ENCODE results near the gene NR1D1.
A peak's percentile ranks its signal among the peaks of the same experiment; 100 is the strongest.

NR1D1 gene

DNA sequence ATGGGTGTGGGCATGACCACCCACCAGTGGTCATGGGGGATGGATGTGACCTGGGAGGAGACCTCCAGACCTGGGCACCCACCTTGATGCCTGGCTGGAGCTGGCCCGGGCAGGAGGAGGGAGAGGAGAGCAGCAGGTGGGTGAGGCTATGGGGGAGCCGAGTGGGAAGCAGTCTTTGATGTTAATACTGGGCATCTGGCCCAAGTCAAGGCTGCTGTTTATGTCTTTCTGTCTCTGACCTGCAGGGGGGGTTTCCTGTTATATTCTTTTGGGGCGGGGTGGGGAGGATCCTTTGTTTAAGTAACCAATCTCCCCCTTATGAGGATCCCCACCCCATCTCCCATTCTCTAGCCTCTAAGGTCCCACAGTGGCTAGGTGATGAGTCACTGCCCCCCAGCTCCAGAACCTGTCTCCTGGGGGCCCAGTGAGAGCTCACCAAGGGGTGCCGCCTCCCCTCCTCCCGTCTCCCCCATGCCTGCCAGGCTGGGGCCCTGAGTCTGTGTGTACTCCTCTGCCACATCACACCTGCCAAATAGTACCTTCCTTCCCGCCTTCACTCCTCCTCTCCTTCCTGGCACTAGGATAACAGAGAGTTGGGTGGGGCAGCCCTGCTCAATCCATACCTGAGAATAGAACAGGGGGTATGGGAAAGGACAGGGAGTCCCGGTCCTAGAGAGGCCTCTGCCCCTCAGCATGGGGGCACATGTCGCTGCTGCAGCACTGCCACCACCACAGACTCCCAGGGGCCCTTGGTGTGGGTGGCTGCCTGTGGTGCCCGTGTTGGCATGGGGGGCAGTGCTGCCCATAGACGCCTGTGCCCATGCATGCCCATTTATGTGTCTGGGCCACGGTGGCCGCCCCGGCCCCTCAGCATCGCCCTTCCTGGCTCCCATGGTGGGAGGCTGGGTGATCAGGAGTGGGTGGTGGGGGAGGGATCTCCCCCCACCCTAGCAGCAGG lies 30.4 kb downstream of the NR1D1 start:
- Histone ChIP-seq H3K9me3 (no peaks in the 10 kb centered on the region), H3K27me3 (no peaks in the 10 kb centered on the region), H3K36me3 (peaks cover 3% of the 10 kb centered on the region), H3K4me3 (ENCODE audit: low read depth, low read length) (no peak overlapping the region), H3K4me1 (peaks cover 62% of the 10 kb centered on the region)
- TF ChIP-seq, protein P1, sequence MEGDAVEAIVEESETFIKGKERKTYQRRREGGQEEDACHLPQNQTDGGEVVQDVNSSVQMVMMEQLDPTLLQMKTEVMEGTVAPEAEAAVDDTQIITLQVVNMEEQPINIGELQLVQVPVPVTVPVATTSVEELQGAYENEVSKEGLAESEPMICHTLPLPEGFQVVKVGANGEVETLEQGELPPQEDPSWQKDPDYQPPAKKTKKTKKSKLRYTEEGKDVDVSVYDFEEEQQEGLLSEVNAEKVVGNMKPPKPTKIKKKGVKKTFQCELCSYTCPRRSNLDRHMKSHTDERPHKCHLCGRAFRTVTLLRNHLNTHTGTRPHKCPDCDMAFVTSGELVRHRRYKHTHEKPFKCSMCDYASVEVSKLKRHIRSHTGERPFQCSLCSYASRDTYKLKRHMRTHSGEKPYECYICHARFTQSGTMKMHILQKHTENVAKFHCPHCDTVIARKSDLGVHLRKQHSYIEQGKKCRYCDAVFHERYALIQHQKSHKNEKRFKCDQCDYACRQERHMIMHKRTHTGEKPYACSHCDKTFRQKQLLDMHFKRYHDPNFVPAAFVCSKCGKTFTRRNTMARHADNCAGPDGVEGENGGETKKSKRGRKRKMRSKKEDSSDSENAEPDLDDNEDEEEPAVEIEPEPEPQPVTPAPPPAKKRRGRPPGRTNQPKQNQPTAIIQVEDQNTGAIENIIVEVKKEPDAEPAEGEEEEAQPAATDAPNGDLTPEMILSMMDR (IDR thresholded peaks at IDR 0.05; ENCODE audit: low read depth, low read length), result peak; percentile 17; the same call in 1 of the 2 replicates
- peak; percentile 35 for DNase-seq

DNA sequence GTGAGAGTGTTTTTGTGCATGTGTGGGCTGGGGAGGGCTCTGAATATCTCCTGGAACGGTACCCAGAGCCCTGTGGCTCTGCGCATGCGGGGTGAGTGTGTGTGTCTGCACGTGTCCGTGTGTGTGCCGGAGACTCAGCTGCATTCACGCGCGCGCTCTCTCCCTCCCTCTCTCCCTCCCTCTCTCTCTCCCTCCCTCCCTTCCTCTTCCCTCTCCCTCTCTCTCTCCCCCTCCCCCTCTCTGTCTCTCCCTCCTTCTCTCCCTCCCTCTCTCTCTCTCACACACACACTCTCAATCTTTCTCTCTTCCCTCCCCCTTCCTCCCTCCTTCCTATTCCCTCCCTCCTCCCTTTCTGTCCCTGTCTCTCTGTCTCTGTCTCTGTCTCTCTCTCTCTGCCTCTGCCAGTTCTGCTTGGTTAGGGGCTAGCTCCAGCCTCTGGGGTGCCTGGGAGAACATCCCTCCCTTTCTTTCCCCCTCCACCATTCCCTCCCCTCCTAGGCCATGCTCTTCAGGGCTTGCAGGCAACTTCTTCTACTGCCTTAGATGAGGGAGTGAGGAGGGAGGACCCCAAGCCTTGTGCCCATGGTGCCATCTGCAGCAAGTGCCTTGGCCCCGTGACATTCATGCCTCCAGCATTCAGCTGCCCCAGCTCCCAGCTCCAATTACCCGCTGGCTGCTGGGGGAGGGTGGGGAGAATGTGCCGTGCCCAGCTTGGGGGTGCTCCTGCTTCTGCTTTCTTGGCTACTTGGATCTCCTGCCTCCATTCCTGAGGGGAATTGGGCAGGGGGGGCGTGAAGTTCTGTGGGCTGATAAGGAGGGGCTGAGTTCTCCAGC lies 31.3 kb downstream of the NR1D1 start:
- TF ChIP-seq, protein P1 (IDR thresholded peaks at IDR 0.05; ENCODE audit: low read depth, low read length), result no peak
- Histone ChIP-seq H3K4me1 (peaks cover 61% of the 10 kb centered on the region), H3K4me3 (ENCODE audit: low read depth, low read length) (peak overlapping the region; percentile 49), H3K27me3 (no peaks in the 10 kb centered on the region), H3K9me3 (no peaks in the 10 kb centered on the region), H3K36me3 (no peaks in the 10 kb centered on the region; the same call in 1 of the 2 replicates)
- peak; percentile 85 for DNase-seq

DNA sequence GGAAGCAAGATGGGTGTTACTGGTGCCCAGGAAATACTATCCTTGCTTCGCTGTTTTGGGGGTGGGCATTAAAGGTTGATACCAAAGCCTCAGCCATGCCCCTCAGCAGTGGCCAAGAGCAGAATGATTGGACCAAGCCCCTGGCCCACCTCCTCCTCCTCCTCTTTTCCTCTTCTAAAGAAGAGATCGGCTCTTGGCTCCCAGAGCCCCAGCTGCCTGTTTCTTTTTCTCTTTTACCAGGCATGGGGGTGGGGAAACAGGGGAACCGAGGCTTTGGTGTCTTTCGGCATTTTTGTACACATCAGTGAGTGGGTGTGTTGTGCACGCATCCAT lies 31.8 kb downstream of the NR1D1 start:
- TF ChIP-seq, protein P1 (IDR thresholded peaks at IDR 0.05; ENCODE audit: low read depth, low read length), result no peak
- Histone ChIP-seq H3K9me3 (no peaks in the 10 kb centered on the region), H3K4me3 (ENCODE audit: low read depth, low read length) (peak overlapping the region; percentile 49), H3K27me3 (no peaks in the 10 kb centered on the region), H3K36me3 (no peaks in the 10 kb centered on the region; the same call in 1 of the 2 replicates), H3K4me1 (peaks cover 62% of the 10 kb centered on the region)
- DNase-seq, result no peak

DNA sequence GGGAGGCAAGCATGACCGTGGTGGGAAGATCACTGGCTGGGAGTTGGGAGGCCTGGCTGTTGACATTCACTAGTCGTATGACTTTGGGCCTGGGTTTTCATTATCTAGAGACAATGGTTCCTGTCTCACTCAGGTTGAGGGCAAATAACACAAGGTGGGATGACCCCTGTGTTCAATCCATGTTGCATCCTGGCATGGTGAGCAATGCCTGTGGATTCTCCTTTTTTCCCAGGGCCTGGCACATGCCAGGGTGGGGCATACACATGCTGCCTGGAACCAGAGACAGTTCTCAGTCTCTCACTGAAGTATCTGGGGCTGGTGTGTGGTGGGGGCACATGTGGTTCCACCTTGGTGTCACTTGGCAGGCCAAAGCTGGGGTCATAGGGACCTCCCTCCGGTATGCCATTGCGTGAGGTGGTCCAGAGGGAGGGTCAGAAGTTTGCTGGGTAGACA lies 32.2 kb downstream of the NR1D1 start:
- Histone ChIP-seq H3K4me1 (peaks cover 58% of the 10 kb centered on the region), H3K36me3 (no peaks in the 10 kb centered on the region; the same call in 1 of the 2 replicates), H3K27me3 (no peaks in the 10 kb centered on the region), H3K4me3 (ENCODE audit: low read depth, low read length) (peak overlapping the region; percentile 49), H3K9me3 (no peaks in the 10 kb centered on the region)
- no peak for DNase-seq
- TF ChIP-seq, protein P1 (IDR thresholded peaks at IDR 0.05; ENCODE audit: low read depth, low read length), result no peak

DNA sequence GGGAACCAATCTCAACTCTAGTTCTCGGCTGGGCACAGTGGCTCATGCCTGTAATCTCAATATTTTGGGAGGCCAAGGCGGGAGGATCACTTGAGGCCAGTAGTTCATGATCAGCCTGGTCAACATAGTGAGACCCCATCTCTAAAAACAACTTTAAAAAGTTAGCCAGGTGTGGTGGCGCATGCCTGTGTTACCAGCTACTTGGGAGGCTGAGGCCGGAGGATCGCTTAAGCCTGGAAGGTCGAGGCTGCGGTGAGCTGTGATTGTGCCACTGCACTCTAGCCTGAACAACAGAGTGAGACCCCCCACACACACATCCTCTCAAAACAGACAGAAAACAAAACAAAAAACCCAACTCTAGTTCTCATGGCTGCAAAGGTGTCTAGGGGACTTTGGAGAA lies 32.7 kb downstream of the NR1D1 start:
- H3K4me1 ChIP-seq, result peaks cover 53% of the 10 kb centered on the region
- DNase-seq, result no peak

More for the DNA sequence above, 32.7 kb downstream of the NR1D1 start:
- no peaks in the 10 kb centered on the region for H3K27me3 ChIP-seq
- TF ChIP-seq, protein P1 (IDR thresholded peaks at IDR 0.05; ENCODE audit: low read depth, low read length), result no peak
- H3K9me3 ChIP-seq, result no peaks in the 10 kb centered on the region
- H3K4me3 ChIP-seq (ENCODE audit: low read depth, low read length), result no peak overlapping the region
- no peaks in the 10 kb centered on the region; the same call in 1 of the 2 replicates for H3K36me3 ChIP-seq
